NCI-H128 (cell line): Measurements from ENCODE around the gene KCNJ16.

ENCODE experiments used
- DNase-seq: peaks from one replicate; lab custom pipeline; 2025; ENCODE audit not compliant: unreplicated experiment; lab: John Stamatoyannopoulos, UW

The KCNJ16 gene

GRCh38 chr17:70067134-70067533, 7.9 kb upstream of the KCNJ16 start:
- DNase-seq, result no peak

DNA sequence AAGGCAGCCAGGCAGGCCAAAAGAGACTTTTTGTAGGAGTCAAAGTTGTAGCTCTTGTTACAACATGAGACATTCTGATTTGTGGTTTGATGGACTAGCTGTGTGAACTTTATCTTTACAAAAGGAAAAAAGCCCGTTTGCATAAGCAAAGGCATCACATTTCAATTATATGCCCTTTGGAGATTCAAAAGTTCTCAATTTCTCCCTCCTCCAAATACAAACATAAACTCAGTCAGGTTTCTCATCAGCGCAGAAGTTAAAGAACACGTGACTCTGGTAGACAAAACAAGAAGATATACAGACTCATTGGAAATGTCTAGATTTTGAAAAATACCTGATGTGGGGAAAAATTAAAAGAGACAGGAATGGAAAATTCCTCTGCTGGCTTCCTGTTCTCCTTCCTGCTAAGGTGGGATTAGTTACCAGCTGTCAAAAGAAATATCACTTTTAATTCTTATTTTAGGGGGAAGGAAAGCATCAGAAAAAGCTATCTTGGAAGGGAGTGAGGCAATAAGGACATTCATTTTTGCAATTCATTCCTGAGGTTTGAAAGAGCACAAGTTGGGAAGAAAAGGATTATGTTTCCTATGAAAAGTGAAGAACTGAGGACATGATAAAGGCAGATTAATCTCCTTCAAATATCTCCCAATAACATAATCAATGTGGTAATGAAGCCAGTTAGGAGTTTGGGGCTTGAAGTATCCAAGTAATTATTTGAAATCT, 4.6 kb upstream of the KCNJ16 start:
- no peak for DNase-seq

GRCh38 chr17:70071127-70071526, 3.9 kb upstream of the KCNJ16 start:
- DNase-seq, result no peak

GRCh38 chr17:70071620-70072019, 3.4 kb upstream of the KCNJ16 start:
- DNase-seq, result no peak

- no peak for DNase-seq
These were observed 2.3 kb upstream of the KCNJ16 start for GRCh38 chr17:70072546-70073309.

GRCh38 chr17:70073310-70073709, 1.7 kb upstream of the KCNJ16 start:
- DNase-seq, result no peak

GRCh38 chr17:70073799-70074198, 1.2 kb upstream of the KCNJ16 start:
- DNase-seq, result no peak

GRCh38 chr17:70074236-70074830, 692 bp upstream of the KCNJ16 start:
- no peak for DNase-seq

GRCh38 chr17:70076189-70076588, 1.2 kb downstream of the KCNJ16 start:
- no peak for DNase-seq

DNA sequence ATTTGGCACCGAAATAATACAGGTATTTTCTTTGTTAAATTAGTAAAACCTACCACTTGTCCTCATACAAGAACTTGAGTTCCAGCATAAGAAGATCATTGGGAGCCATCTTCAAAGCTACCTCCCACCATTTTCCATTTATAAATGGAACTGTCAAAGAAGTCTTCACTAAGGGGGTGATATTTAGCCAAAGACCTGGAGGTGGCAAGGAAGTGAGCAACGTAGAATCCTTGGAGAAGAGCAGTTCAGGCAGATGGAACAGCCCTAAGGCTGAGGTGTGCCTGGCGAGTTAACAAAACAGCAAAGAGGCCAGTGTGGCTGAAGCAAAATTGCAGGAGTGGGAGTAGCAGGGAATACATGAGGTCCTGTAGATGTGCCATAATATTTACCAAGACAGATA, 1.8 kb downstream of the KCNJ16 start:
- no peak for DNase-seq

GRCh38 chr17:70078549-70078948, 3.5 kb downstream of the KCNJ16 start:
- no peak for DNase-seq

- DNase-seq, result no peak
These were observed 4.0 kb downstream of the KCNJ16 start for GRCh38 chr17:70078994-70079531.

- no peak for DNase-seq
These were observed 5.7 kb downstream of the KCNJ16 start for GRCh38 chr17:70080541-70081347.

- no peak for DNase-seq
These were observed 6.9 kb downstream of the KCNJ16 start for GRCh38 chr17:70081885-70082284.

DNA sequence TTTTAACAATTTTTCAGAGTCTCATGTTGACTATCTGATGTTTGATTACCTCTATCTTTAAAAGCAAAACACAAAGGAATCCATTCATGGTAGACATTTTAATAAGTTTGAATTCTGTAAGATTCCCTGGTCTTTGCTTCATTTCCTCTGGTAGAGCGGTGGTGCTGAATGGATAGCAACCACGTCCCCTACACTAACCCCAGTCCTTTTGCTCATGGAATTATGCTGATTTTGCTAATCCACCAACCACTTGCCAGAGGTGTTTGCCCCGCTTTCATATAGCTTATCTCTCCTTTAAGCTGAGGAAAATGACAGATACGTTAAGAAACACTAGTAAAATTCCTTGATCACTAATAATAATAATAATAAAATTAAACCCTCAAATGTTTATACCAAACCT, 9.5 kb downstream of the KCNJ16 start:
- no peak for DNase-seq

- no peak for DNase-seq
These were observed 11.5 kb downstream of the KCNJ16 start for GRCh38 chr17:70086516-70086915.

- no peak for DNase-seq
These were observed 14.6 kb downstream of the KCNJ16 start for GRCh38 chr17:70089513-70090148.

GRCh38 chr17:70091005-70091568, 16.1 kb downstream of the KCNJ16 start:
- DNase-seq, result no peak

- no peak for DNase-seq
These were observed 16.7 kb downstream of the KCNJ16 start for GRCh38 chr17:70091696-70092095.

GRCh38 chr17:70093163-70093562, 18.1 kb downstream of the KCNJ16 start:
- no peak for DNase-seq
